Endodermal cell (in vitro differentiated cells): ENCODE measurements around the gene LATS1. TPM values are rescaled to one million over a fixed set of nuclear protein-coding genes. Genes with fewer than 3 reads are reported as not detected.
A peak's percentile ranks its signal among the peaks of the same experiment; 100 is the strongest.

ENCODE experiments used
- DNase-seq: peaks from one replicate; pipeline ENCODE4 v3.0.0-alpha.2; 2017
- H3K27ac ChIP-seq: 2 replicates; pipeline ENCODE4 v1.5.1; 2013; ENCODE audit warnings: mild to moderate bottlenecking, low read depth, low read length, moderate library complexity
- H3K27me3 ChIP-seq: 2 replicates; pipeline ENCODE4 v1.6.1; 2013; ENCODE audit warnings: mild to moderate bottlenecking, low read length, moderate library complexity; ENCODE audit not compliant: insufficient read depth, control insufficient read depth, poor library complexity, severe bottlenecking
- H3K36me3 ChIP-seq: 2 replicates; pipeline ENCODE4 v1.7.0; 2013; ENCODE audit warnings: mild to moderate bottlenecking, low read length, moderate library complexity; ENCODE audit not compliant: control insufficient read depth, insufficient read depth
- H3K4me1 ChIP-seq: one replicate; pipeline ENCODE4 v1.7.0; 2013; ENCODE audit warnings: low read length; ENCODE audit not compliant: control insufficient read depth, insufficient read depth
- H3K4me3 ChIP-seq: 2 replicates; pipeline ENCODE4 v1.5.1; 2013; ENCODE audit warnings: mild to moderate bottlenecking, low read length, moderate library complexity
- H3K9ac ChIP-seq: 2 replicates; pipeline ENCODE4 v1.6.1; 2013; ENCODE audit warnings: mild to moderate bottlenecking, low read length, moderate library complexity; ENCODE audit not compliant: poor library complexity, severe bottlenecking; ENCODE audit errors: extremely low read depth
- H3K9me3 ChIP-seq: 2 replicates; pipeline ENCODE4 v1.6.1; 2013; ENCODE audit warnings: mild to moderate bottlenecking, low read length, moderate library complexity; ENCODE audit not compliant: control insufficient read depth
- H3K27ac Mint-ChIP-seq: 2 replicates; pipeline ENCODE4 v1.8.0; 2020; ENCODE audit warnings: mixed read lengths
- H3K27me3 Mint-ChIP-seq: 2 replicates; pipeline ENCODE4 v1.8.0; 2021; ENCODE audit warnings: mild to moderate bottlenecking, mixed read lengths; ENCODE audit not compliant: insufficient read depth
- H3K36me3 Mint-ChIP-seq: 2 replicates; pipeline ENCODE4 v1.8.0; 2020; ENCODE audit warnings: low read depth, mixed read lengths
- H3K4me1 Mint-ChIP-seq: 2 replicates; pipeline ENCODE4 v1.8.0; 2020; ENCODE audit warnings: mixed read lengths
- H3K4me3 Mint-ChIP-seq: 2 replicates; pipeline ENCODE4 v1.8.0; 2020; ENCODE audit warnings: mild to moderate bottlenecking, moderate library complexity, mixed read lengths
- H3K9me3 Mint-ChIP-seq: 2 replicates; pipeline ENCODE4 v1.8.0; 2020; ENCODE audit warnings: mild to moderate bottlenecking, mixed read lengths
- WGBS, 2 experiments: methylation state at CpG; one replicate each; pipeline versions ENCODE4 v1.1.5 to v1.1.7; 2013; ENCODE audit warnings: missing lambda C conversion rate in 2 of 2, mixed read lengths in 1 of 2; ENCODE audit not compliant: insufficient coverage in 1 of 2, insufficient read length in 1 of 2; 5-methylcytosine and 5-hydroxymethylcytosine counted together
- total RNA-seq, 2 donors: library from RNA; stranded (reverse); fragmentation: NEBNext Ultra II Directional in 1 of 2; extraction: Animal tissue kit (Norgen Biotek cat#: 25700) in 1 of 2; gene quantifications; 2 replicates in 1 of 2; 3 replicates in 1 of 2; pipeline ENCODE4 v1.2.1, GENCODE V29; 2021
- TF ChIP-seq, protein P1 (sequence below): fragments of 200-600 bp; sonication (generic); conservative IDR thresholded peaks from 2 replicates; pipeline ENCODE4 v1.5.0; 2021; ENCODE audit warnings: antibody characterized with exemption, mild to moderate bottlenecking

LATS1 gene
- total RNA-seq, 2 donors from 2014 or later = 33.7 to 34.7 TPM

DNA sequence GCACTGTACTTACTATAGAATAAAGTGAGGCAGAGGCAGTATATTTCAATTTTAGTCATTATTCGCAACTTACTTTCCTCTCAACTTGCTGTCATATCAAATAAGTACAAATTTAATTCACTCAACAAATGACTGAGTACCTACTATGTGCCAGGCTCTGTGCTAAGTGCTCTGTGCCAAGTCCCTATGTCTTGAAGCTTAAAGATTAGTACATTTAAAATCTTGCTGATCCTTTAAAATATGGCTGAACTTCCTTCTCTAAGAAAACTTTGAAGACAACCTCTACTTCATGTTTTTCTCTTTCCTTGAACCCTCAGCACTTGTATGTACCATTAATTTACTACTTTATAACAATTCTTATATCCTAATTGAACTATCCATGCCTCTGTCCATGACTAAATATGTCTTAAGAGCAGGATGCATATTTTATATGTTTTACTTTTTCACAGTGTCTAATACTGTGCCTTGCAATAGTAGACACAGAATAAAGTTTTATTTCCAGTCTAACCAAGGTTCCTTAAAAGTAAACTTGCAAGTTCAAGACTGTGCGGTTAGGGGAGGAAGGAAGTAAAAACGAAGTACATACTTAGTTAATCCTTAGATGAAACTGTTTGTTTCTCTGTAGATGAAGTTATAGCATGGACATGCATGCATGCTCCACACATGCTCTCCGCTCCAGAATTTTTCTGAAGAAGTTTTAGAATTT lies 10.0 kb upstream of the LATS1 start:
- H3K4me1 Mint-ChIP-seq = peaks cover 4% of the 10 kb centered on the region
- H3K27me3 Mint-ChIP-seq = no peaks in the 10 kb centered on the region
- H3K36me3 ChIP-seq = peaks cover 74% of the 10 kb centered on the region

DNA sequence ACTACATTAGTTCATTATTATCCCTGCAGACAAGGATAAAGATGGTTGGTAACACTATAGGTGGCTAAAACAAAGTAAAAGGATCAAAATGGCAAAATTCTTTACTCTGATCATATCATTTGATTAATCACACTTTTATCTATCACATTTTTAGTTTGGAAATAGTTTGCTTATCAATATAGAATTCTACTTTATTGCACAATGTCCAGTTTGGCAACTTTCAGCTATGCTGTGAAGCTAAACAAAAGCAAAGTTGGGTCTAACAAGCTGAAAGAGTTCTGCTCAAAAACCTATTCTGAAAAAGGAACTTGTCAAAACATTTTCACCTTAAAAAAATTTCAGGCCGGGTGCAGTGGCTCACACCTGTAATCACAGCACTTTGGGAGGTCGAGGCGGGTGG lies 7.9 kb upstream of the LATS1 start:
- peaks cover 52% of the 10 kb centered on the region for H3K36me3 Mint-ChIP-seq
- TF ChIP-seq, protein P1, sequence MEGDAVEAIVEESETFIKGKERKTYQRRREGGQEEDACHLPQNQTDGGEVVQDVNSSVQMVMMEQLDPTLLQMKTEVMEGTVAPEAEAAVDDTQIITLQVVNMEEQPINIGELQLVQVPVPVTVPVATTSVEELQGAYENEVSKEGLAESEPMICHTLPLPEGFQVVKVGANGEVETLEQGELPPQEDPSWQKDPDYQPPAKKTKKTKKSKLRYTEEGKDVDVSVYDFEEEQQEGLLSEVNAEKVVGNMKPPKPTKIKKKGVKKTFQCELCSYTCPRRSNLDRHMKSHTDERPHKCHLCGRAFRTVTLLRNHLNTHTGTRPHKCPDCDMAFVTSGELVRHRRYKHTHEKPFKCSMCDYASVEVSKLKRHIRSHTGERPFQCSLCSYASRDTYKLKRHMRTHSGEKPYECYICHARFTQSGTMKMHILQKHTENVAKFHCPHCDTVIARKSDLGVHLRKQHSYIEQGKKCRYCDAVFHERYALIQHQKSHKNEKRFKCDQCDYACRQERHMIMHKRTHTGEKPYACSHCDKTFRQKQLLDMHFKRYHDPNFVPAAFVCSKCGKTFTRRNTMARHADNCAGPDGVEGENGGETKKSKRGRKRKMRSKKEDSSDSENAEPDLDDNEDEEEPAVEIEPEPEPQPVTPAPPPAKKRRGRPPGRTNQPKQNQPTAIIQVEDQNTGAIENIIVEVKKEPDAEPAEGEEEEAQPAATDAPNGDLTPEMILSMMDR = no peak

More for the DNA sequence above, 10.0 kb upstream of the LATS1 start:
- Mint-ChIP-seq H3K9me3 (no peaks in the 10 kb centered on the region), H3K27ac (no peak overlapping the region), H3K4me3 (no peak overlapping the region), H3K36me3 (peaks cover 61% of the 10 kb centered on the region)
- Histone ChIP-seq H3K4me3 (no peak overlapping the region), H3K27ac (no peak overlapping the region), H3K27me3 (no peaks in the 10 kb centered on the region), H3K4me1 (no peaks in the 10 kb centered on the region), H3K9me3 (no peaks in the 10 kb centered on the region), H3K9ac (no peak overlapping the region)
- DNase-seq = no peak
- 94 to 98% methylated on average over 4 of the region's 4 CpGs for WGBS, 2 experiments
- TF ChIP-seq, protein P1 = no peak

GRCh38 chr6:149723771-149724417 lies 6.0 kb upstream of the LATS1 start:
- peaks cover 4% of the 10 kb centered on the region for H3K4me1 Mint-ChIP-seq
- no peak overlapping the region for H3K27ac Mint-ChIP-seq

More for the DNA sequence above, 7.9 kb upstream of the LATS1 start:
- no peaks in the 10 kb centered on the region for H3K27me3 ChIP-seq
- H3K4me1 Mint-ChIP-seq = peaks cover 4% of the 10 kb centered on the region
- no peak overlapping the region for H3K4me3 Mint-ChIP-seq
- H3K4me1 ChIP-seq = no peaks in the 10 kb centered on the region
- no peak overlapping the region for H3K9ac ChIP-seq
- WGBS, 2 experiments = 97 to 100% methylated on average over 3 of the region's 3 CpGs
- H3K9me3 Mint-ChIP-seq = no peaks in the 10 kb centered on the region
- H3K9me3 ChIP-seq = no peaks in the 10 kb centered on the region
- no peak overlapping the region for H3K4me3 ChIP-seq
- peaks cover 71% of the 10 kb centered on the region for H3K36me3 ChIP-seq
- DNase-seq = no peak
- no peaks in the 10 kb centered on the region for H3K27me3 Mint-ChIP-seq
- H3K27ac ChIP-seq = no peak overlapping the region
- no peak overlapping the region for H3K27ac Mint-ChIP-seq

More at GRCh38 chr6:149723771-149724417, 6.0 kb upstream of the LATS1 start:
- H3K4me1 ChIP-seq = no peaks in the 10 kb centered on the region
- WGBS, 2 experiments = 93 to 94% methylated on average over 6 to 10 of the region's 10 CpGs
- H3K36me3 ChIP-seq = peaks cover 57% of the 10 kb centered on the region
- Mint-ChIP-seq H3K4me3 (no peak overlapping the region), H3K36me3 (peaks cover 37% of the 10 kb centered on the region), H3K9me3 (no peaks in the 10 kb centered on the region), H3K27me3 (no peaks in the 10 kb centered on the region)
- no peak overlapping the region for H3K27ac ChIP-seq
- no peaks in the 10 kb centered on the region for H3K27me3 ChIP-seq
- H3K9me3 ChIP-seq = no peaks in the 10 kb centered on the region
- H3K9ac ChIP-seq = no peak overlapping the region
- TF ChIP-seq, protein P1 = peak; percentile 84
- DNase-seq = no peak
- H3K4me3 ChIP-seq = no peak overlapping the region
